ENCODE results near the gene TRAPPC10.

Gene TRAPPC10

GRCh38 chr21:44047996-44048560, 36.0 kb downstream of the TRAPPC10 start:
- no peak for DNase-seq

GRCh38 chr21:44049182-44049581, 37.1 kb downstream of the TRAPPC10 start:
- peak; percentile 52 for DNase-seq

- DNase-seq: no peak
Observed at GRCh38 chr21:44049606-44050005, 37.5 kb downstream of the TRAPPC10 start.

GRCh38 chr21:44050276-44050675, 38.2 kb downstream of the TRAPPC10 start:
- no peak for DNase-seq

- DNase-seq: no peak
Observed at GRCh38 chr21:44051462-44051941, 39.4 kb downstream of the TRAPPC10 start.

GRCh38 chr21:44052071-44052829, 40.1 kb downstream of the TRAPPC10 start:
- DNase-seq: peak; percentile 90

GRCh38 chr21:44052830-44053226, 40.7 kb downstream of the TRAPPC10 start:
- DNase-seq: peak; percentile 47

GRCh38 chr21:44053567-44053966, 41.5 kb downstream of the TRAPPC10 start:
- no peak for DNase-seq

- no peak for DNase-seq
Observed at GRCh38 chr21:44054710-44055109, 42.6 kb downstream of the TRAPPC10 start.

GRCh38 chr21:44057055-44057454, 44.9 kb downstream of the TRAPPC10 start:
- DNase-seq: no peak

GRCh38 chr21:44057960-44058651, 46.0 kb downstream of the TRAPPC10 start:
- no peak for DNase-seq

- DNase-seq: no peak
Observed at GRCh38 chr21:44058652-44058964, 46.5 kb downstream of the TRAPPC10 start.

GRCh38 chr21:44058981-44059380, 46.9 kb downstream of the TRAPPC10 start:
- no peak for DNase-seq

GRCh38 chr21:44059710-44060109, 47.6 kb downstream of the TRAPPC10 start:
- peak; percentile 58 for DNase-seq

- DNase-seq: no peak
Observed at GRCh38 chr21:44062380-44062779, 50.3 kb downstream of the TRAPPC10 start.

GRCh38 chr21:44063151-44063912, 51.2 kb downstream of the TRAPPC10 start:
- peak; percentile 44 for DNase-seq

- DNase-seq: no peak
Observed at GRCh38 chr21:44064852-44065403, 52.8 kb downstream of the TRAPPC10 start.

- DNase-seq: no peak
Observed at GRCh38 chr21:44065428-44065827, 53.3 kb downstream of the TRAPPC10 start.

GRCh38 chr21:44066116-44066515, 54.0 kb downstream of the TRAPPC10 start:
- no peak for DNase-seq

- DNase-seq: no peak
Observed at GRCh38 chr21:44067011-44067839, 55.1 kb downstream of the TRAPPC10 start.

- DNase-seq: no peak
Observed at GRCh38 chr21:44070391-44070790, 58.3 kb downstream of the TRAPPC10 start.
